GM18511 (cell line): ENCODE results near the gene OAS2.
"Not testable (repeated sequence)": the region's sequence is repeated elsewhere in the genome, so short reads cannot be mapped to it uniquely, and the experiment has no call there.

ENCODE experiments used
- ATAC-seq: cut with Tn5 transposase; IDR thresholded peaks from one replicate; pipeline ENCODE4 v1.9.1; 2021; ENCODE audit warnings: mild to moderate bottlenecking, moderate library complexity; ENCODE audit not compliant: unreplicated experiment

OAS2 gene

DNA sequence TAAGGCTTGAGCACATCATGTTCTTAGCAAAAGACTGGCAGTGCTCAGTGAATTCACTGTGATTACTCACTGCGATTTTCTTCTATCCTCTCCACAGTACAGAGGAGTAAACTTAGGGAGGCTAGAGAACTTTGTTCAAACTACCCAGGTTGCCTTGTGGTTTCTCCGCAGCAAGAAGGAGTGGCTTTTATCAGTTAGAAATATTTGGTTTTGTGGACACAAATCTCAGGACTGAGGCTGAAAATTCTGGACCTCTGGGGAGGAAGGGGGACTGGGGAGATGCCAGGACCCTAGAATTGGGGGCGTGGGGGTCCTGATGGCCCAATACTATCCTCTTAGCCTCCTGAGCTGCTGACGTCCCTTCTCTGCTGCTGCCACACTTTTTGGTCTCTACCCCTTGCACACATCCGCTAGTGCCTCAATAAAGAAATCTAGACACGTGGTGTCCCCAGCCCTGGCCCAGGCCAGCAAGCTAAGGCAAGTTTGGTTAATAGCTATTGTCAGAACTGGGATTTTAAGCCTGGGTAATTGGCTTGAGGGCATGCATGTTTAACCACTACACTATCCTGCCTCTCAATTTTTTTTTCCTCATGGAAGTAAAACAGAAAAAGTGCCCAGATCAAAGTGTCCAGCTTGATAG, 842 bp downstream of the OAS2 start:
- ATAC-seq = no peak

DNA sequence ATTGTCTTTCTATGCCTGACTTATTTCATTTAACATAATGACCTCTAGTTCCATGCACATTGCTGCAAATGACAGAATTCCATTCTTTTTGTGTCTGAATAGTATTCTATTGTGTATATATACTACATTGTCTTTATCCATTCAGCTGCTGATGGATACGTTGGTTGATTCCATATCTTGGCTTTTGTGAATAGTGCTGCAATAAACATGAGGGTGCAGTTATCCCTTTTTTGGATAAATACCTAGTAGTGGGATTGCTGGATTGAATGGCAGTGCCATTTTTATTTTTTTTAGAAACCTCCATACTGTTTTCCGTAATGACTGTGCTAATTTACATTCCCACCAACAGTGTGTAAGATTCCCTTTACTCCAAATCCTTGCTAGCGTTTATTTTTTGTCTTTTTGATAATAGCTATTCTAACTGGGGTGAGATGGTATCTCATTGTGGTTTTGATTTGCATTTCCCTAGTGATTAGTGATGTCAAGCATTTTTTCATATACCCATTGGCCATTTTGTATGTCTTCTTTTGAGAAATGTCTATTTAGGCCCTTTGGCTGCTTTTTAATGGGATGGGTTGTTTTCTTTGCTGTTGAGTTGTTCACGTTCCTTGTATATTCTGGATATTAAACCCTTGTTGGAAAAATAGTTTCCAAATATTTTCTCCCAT, 2.3 kb downstream of the OAS2 start:
- no peak for ATAC-seq

DNA sequence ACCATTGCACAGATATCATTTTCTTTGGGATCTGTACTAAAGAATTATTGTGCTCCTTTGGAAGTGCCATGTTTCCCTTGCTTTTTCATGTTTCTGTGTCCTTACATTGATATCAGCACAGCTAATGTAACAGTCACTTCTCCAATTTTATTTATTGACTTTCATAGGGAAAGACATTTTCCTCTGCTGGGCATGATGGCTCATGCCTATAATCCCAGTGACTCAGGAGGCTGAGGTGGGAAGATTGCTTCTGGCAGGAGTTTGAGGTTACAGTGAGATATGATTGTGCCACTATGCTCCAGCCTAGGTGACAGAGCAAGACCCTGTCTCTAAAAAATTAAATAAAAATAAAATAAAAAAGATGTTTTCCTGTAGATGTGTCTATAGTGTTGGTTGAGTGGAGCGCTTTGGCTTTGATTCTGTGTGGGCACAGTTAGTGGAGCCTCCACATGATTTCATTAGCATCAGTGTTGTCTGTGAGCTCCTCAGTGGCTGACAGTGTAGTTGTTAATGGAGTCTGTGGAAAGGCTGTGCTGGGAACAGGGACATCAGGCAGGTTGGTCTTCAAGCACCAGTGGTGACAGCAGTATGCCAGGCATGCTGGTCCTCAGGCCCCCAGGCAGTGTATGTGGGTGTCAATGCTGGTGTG, 7.4 kb downstream of the OAS2 start:
- no peak for ATAC-seq

DNA sequence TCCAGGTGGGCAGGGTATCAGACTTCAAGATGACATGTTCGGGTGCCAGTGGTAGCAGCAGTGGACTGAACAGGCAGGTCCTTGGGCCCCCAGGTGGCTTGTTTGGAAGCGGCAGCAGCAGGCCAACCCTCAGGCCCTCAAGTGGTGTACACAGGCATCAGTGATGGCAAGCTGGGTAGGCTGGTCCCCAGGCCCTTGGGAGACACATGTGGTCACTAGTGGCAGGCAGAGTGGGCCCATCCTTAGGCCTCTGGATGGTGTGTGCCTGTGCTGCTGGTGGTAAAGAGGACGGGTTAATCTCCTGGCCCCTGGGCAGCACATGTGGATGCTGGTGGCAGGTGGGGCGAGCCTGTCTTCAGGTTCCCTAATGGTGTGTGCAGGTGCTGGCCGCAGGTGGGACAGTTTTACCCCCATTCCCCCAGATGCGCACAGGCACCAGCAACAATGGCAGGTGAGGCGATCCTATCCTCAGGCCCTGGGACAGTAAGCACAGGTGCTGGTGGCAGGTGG, 8.0 kb downstream of the OAS2 start:
- no peak for ATAC-seq

DNA sequence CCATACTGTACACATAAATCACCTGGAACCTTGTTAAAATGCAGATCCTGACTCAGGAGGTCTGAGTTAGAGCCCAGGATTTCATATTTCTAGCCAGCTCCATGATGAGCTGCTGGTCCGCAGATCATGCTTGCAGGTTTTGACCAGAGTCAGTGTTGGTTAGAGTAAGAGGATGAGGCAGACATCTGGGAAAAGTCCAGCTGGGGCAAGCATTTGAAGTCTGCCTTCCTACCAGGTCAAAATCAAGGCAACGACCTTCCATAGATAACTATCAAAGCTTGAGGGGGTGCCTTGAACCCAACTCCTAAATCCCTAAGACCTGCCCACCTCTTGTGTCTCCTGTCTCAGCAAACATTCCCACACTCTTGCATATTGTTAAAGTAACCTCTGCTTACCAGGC, 9.2 kb downstream of the OAS2 start:
- no peak for ATAC-seq

DNA sequence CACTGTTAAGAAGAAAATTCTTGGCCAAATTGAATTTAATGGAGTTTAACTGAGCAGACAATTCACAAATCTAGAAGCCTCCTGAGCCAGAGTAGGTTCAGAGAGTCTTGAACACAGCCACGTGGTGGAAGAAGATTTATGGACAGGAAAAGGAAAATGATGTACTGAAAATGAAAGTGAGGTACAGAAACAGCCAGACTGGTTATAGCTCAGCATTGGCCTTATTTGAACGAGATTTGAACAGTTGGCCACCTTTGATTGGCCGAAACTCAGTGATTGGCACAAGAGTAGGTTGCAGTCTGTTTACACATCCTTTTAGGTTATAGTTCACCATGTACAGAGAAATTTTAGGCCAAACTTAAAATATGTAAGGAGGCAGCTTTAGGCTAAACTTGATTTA, 9.9 kb downstream of the OAS2 start:
- ATAC-seq = no peak

DNA sequence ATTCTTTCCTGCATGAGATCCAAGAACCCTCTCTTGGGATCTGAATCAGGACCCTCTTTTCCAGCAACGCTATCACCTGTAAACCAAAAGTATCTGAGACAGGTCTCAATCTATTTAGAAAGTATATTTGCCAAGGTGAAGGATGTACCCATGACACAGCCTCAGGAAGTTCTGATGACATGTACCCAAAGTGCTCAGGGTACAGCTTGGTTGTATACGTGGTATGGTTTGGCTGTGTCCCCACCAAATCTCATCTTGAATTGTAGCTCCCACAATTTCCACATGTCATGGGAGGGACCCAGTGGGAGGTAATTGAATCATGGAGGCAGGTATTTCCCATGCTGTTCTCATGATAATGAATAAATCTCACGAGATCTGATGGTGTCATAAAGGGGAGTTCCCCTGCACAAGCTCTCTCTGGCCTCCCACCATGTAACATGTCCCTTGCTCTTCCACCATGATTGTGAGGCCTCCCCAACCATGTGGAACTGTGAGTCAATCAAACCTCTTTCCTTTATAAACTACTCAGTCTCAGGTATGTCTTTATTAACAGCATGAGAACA, 10.6 kb downstream of the OAS2 start:
- ATAC-seq = not testable (repeated sequence)

DNA sequence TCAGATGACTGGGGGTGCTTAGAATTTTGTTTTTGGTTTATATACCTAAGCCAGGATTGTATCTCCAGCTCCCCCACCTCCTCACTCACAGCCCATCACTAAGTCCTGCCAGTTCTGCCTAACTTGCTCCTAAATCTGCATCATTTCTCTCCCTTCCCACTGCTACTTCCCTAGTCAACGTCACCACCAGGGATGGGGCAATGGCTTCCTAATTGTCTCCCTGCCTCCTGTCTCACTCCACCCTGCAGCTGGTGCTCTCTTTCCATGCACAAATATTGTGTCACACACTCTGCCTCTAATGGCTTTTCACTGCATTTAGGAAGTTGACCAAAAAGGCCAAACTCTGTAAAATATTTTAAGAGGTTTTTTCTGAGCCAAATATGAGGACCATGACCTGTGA, 11.5 kb downstream of the OAS2 start:
- no peak for ATAC-seq

DNA sequence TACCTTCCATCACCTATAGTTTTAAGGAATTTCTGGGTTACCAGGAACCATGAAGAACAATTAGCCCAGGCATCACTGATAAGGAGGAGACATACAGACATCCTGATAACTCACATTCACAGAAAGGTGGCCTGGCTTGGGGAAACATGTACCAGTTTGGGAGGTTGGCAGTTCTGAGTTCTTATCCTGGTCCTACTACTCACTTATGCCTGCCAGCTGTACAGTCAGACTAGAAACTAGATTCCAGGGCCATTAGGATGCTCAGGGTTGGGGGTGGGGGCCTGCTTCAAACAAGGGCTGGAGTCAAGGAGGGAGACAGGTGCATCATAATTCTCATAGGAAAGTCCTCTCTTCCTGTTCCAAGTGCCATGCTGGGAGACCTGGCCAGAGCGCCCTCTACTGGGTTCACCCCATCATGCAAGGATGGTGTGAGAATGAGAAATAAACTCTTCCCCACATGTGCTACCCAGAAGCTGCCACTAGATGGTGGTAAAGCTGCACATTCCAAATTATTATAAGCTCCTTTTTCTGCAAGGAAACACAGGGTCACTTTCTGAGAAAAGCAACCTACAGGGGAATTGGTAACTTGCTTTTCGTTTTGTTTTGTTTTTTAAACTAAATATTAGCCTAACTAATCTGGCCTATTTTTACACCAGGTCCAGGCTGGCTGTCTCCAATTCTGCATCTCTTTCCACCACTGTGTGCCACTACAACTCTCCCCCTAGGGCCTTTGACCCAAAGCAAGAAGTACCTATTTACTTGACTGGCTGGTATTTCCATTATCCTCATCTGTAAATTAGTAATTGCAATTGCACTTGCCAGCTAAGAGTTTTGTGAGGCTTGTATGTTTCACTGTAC, 14.5 kb downstream of the OAS2 start:
- no peak for ATAC-seq

DNA sequence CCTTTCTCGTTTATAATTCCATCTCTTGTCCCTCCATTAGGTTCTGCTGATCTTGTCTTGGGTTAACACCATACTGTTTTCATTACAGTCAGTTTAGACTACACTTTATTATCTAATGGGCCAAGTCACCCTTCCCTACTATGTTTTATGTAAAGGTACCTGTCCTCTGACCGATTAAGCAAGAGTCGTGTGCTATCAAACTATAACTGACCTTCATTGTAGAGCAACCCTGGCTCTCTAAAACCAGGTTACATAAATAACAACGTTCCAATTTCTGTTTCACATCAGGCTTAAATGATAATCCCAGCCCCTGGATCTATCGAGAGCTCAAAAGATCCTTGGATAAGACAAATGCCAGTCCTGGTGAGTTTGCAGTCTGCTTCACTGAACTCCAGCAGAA, 16.7 kb downstream of the OAS2 start:
- ATAC-seq = no peak

DNA sequence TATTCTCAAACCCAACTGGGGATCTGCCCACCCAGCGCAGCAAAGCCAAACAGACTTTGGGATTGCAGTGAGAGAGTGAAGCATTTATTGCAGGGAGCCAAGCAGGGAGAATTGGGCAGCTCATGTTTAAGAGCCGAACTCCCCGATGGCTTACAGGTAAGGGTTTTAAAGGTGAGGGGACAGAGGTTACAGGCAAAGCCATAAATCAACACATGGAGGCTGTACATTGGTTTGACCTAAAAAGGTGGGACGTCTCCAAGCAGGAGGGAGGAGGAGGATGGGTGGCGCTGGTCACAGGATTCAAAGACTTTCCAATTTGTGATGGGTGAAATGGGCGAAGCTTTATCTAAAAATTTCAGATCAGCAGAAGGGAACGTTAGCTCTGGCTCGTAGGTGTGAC, 18.2 kb downstream of the OAS2 start:
- ATAC-seq = no peak

DNA sequence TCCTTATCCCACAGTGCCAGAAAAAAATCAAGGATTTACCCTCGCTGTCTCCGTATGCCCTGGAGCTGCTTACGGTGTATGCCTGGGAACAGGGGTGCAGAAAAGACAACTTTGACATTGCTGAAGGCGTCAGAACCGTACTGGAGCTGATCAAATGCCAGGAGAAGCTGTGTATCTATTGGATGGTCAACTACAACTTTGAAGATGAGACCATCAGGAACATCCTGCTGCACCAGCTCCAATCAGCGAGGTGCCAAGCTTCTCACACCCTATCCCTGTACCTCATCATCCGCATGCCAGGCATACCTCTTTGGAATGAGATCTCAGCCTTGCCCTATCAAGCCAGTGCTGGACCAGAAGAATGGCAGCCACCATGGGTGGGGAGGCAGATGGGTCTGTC, 19.2 kb downstream of the OAS2 start:
- ATAC-seq = no peak

DNA sequence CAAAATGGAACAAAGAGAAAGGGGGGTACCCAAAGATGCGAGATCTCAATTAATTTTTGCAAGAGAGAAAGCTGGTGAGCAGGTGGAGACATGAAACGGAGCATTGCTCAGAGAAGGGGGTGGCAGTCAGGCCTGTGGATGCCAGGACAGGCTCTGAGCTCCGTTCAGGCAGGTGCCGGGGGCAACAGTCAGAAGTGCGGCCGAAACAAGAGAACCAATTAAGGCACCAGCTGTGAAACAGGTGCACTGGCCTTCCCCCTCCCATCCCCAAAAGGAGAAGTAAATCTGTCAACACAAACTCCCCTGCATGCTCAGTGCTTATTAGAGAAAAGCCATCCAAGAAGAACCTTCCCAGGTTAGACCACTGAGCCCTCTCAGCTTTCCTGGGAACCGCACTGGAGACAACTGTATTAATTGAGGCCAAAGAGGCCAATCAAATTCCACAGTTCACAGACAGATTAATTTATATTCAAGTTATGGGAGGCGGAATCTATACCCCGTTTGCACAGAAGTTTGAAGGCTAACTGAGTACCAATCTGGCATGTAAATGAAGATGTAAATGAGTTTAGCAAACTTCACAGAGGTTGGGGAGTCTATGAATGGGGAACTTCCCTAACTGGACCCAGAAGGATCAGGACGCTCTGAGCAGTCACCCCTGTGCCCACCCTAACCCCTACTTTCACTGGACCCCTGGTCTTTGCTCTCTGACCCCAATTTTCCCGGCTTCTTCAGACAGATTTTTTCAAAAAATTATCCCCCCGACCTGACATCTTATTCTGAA, 20.9 kb downstream of the OAS2 start:
- ATAC-seq = peak; percentile 72

DNA sequence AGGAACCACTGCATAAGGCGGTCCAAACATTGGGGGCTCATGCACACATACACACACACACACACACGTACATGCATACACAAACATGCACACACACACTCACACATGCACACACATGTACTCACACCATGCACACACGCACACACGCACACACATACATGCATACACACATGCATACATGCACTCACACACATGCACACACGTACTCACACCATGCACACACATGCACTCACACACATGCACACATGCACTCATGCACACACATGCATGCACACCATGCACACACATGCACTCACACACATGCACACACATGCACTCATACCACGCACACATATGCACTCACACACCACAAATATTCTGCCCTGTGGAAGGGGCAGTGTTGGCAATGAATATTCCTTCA, 22.1 kb downstream of the OAS2 start:
- ATAC-seq = no peak

DNA sequence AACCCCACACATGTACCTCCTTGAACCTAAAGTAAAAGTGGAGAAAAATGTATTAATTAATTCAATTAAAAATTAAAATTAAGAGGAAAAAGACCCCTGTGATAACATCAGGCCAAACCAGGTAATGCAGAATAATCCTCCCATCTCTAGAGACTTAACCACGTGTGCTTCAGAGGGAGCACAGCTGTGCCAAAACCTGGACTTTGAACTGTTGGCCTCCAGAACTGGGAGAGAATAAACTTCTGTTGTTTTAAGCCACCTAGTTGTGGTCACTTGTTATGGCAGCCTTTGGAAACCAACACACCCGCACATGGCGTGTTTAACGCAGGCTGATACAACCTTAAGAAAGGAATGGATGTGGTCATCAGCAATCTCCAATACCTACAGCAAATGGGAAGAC, 23.8 kb downstream of the OAS2 start:
- ATAC-seq = no peak

DNA sequence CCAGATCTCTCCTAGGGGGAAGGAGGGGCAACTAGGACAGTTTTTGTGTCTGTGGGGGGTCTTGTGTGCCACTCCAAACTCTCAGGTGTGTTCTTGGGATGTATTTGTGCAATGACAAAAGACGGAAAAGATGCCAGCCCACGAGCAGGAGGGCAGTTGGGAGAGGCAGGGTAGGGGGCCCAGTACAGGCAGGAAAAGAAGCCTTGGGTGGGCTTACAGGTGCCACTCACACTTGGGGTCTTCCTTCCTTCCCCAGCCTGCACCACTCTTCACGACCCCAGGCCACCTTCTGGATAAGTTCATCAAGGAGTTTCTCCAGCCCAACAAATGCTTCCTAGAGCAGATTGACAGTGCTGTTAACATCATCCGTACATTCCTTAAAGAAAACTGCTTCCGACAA, 24.4 kb downstream of the OAS2 start:
- no peak for ATAC-seq

DNA sequence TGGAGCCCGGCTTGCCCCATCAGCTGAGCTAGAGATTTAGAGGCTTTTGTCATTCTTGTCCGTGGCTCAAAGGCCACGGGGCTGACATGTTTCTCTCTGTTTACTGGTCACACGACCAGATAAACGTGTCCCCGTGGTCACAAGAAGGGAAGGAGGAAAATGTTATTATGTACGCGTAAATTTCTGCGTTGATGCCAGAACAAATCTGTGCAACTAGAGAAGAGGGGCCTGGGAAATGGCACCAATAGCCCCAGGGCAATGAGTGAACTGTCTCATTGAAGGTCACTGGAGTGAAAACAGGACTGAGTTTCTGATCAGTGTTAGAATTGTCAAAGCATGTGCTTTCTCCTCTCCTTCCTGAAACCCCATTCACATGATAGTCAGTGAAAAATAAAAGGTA, 25.3 kb downstream of the OAS2 start:
- ATAC-seq = no peak

DNA sequence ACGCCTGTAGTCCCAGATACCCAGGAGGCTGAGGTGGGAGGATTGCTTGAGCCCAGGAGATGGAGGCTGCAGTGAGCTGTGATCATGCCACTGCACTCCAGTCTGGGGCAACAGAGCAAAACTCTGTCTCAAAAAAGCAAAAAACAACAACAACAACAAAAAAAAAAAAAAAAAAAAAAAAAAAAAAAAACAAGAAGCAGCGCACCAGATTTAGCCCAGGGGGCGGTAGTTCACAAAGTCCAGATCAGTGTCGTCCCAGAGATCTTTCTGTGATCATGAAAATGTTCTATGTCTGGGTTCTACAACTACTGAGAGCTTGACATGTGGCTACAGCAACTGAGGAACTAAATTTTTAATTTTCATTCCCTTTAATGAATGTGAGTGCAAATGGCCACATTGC, 27.4 kb downstream of the OAS2 start:
- ATAC-seq = no peak

DNA sequence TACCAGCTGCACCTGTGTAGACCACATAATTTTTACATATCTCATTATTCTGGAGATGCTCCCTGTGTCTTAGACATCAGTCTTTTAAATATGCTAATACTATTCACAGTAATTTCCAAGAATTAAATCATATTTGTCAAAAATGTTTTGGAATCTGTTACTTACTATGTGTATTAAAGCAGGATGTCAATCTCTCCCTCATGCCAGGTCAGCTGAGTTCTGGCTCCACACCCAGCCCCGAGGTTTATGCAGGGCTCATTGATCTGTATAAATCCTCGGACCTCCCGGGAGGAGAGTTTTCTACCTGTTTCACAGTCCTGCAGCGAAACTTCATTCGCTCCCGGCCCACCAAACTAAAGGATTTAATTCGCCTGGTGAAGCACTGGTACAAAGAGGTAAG, 27.9 kb downstream of the OAS2 start:
- ATAC-seq = no peak

DNA sequence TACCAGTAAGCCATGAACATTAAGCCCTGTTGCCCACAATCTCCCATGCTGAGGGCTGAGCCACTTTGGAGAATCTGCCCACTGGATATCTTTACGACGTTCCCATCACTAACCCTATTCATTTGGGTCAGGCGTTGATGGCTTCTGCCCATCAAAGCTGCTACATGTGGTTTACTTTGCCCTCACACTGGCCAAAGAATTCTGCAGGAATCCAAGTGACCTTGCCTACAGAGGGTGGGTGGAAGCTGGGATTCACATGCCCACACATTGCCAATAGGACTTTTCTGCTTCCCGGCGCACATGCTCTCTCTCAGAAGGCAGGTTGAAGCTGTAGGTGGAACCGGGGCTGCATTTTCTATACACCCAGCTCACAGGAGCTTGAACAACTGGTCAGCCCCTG, 28.3 kb downstream of the OAS2 start:
- no peak for ATAC-seq
